ENCODE measurements around the gene HMGB4.

HMGB4 gene, protein sequence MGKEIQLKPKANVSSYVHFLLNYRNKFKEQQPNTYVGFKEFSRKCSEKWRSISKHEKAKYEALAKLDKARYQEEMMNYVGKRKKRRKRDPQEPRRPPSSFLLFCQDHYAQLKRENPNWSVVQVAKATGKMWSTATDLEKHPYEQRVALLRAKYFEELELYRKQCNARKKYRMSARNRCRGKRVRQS

DNA sequence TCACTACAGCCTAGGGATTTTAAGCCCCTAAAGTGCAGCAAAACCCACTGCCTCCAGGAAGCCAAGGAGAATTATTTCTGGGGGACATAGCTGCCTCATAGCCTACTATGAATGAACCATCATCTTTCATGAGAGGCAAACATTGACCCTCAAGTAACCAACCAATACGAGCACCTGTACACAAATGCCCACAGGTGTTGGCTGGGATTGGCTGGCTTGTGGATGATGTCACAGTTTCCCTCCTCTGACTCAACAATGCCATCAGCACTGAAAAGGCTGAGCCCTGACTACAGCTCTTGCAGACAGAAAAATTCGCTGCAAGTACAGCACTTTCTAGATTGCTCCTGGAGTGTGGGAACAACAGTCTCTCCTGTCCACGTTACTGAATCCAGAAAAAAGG lies at the start of gene HMGB4:
Gene HMGB4 (plus strand): TSS at position 301 of the 400 bp plus-strand sequence. CDS start 113 bp downstream, outside the sequence.
- no peak for DNase-seq (ENCODE audit: low read depth in 2 of 3, low spot score in 1 of 3)

DNA sequence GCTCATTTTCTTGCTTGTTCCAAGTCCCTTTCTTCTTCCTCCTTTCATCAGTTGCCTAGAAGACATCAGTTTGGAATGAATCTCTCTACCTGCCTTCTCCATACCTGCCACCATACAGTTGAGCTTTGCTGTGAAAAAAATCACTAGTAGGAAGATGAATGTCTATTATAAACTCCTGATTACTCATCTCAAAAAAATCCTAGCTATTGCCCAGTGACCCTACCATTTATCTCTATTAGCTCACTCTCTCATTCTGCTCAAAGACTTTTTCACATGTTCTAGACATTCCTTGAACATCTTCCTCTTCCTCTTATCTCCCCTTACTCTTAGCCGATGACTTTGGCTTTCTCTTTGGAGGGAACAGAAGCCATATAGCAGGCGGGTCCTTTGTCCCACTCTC lies 49.7 kb upstream of the HMGB4 start:
- DNase-seq (ENCODE audit: low read depth in 2 of 3, low spot score in 1 of 3): no peak

DNA sequence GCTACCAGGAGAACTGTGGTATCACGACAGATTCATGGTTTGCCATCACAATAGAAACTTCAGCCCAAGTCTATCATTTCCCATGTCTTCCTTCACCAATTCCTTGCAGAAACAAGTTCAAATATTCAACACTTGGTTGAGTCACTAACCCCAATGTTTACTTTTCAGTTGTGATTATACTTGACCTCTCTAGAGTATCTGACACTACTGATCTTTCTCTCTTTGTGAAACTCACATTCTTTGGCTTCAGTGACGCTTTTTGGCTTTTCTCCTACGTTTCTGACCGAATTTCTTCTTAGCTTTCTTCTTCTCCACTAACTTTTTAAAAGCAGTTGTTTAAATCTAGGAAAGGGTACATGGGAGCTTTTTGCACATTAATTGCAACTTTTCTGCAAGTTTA lies 48.8 kb upstream of the HMGB4 start:
- DNase-seq (ENCODE audit: low read depth in 2 of 3, low spot score in 1 of 3): no peak

DNA sequence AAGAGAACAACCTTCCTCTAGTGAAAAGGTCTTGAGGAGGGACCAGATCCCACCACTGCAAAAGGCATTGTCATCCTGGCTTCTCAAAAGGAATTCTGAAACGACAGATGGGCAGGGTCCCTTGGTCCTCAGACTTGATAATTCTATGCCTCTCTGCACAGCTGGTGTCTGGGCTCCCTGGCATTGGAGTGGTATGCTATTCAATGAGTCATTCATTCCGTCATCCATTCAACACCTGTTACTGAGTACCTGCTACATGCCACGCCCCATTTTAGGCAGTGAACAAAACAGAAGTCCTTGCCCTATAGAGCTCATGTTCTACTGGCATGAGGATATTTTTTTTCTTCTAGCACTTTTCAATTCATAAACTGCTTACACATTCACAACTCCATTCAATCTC lies 45.8 kb upstream of the HMGB4 start:
- no peak for DNase-seq (ENCODE audit: low read depth in 2 of 3, low spot score in 1 of 3)

DNA sequence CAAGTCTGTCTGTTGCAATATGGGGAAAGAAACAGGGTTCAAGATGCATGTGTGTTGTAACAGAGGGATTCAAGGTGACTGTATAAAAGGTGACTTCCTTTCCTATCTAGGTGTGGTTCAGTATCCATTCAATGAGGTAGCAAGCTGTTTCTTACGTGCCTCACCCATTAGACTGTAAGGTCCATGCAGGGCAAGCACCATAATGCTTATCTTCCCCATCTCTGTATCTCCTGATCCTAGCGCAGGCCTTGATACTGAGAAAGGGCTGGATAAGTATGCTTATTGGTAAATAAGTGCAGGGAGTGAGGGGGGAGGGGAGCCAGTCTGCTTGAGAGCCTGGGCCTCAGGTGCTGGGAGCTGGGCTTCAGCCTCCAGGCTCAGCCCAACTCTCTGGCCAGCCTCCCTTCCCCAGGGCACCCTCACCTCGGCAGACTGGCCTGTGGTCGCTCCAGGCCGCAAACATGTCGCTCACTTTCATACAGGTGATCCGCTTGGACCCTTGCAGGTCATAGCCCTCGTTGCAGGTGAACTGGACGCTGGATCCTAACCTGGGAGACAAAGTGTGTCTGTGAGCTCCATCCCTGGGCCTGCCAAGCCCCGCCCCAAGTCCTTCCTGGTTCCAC lies 44.5 kb upstream of the HMGB4 start:
- no peak for DNase-seq (ENCODE audit: low read depth in 2 of 3, low spot score in 1 of 3)

DNA sequence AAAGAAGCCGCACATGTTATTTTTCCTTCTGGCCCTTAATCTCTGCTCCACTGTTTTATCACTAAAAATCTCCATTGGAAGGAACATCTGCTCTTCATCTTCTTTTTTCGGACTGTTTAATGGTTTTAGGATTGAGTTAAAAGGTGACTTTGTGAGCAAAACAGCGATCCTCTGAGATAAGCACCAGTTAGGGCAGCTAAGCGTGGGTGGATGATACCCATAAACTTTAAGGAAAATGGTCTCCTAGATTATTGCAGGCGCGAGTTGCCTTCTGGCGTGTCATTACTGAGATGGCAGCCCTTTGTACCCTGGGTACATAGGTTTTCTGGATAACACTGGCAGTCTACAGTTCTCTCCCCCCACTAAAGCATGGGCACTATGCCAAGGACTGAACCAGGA lies 44.0 kb upstream of the HMGB4 start:
- no peak for DNase-seq (ENCODE audit: low read depth in 2 of 3, low spot score in 1 of 3)

DNA sequence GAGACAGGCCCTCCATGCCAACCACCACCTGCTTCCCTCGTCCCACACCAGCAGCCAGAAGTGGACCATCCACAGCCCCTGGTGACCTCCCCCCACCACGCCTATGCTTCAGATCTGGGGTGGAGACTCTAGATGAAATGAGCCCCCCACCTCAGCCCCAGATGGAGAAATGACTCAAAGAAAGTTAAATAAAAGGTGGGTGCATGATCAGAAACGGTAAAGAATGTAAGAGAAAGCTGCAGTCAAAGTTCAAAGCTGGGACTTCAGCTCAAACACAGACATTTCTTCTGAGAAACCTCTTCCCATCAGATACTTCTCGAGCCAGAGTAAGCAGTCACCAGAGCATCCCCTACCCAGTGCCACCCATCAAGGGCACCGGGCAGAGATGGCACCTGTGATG lies 43.1 kb upstream of the HMGB4 start:
- DNase-seq (ENCODE audit: low read depth in 2 of 3, low spot score in 1 of 3): no peak

DNA sequence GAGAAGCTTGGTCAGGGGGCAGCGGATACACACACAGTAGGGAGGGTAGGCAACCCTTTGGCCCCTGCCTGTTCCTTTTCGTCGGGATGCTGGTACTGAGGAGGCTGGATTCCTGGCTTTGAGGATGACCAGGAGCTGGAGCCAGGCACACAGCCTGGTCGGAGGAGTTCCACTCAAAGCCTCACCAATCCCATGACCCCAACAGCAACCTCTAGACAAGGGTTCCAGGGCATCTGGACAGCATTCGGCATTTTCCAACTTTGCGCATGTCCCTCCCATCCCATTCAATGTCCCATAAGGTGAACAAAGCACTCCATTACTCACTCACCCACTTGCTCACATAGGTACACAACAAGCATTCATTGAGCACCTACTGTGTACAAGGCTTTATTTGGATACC lies 42.6 kb upstream of the HMGB4 start:
- DNase-seq (ENCODE audit: low read depth in 2 of 3, low spot score in 1 of 3): no peak

DNA sequence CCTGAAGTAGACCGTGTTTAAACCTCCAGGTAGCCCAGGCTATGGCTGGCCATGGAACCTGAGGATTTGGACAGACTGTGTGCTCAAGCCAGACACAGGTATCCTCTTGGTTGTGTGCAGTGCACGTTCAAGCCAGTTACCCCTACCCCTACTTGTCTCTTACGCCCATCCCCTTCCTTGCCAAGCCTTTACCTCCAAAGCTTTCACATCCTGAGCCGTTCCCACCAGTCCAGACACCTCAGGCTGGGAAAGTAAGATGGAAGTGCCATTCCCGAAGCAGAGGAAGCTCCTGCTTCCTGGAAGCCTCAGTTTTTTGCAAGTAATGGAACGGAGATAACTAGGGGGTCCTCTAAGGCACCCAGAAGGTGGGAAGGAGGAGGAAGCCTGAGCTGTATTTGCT lies 41.5 kb upstream of the HMGB4 start:
- DNase-seq (ENCODE audit: low read depth in 2 of 3, low spot score in 1 of 3): no peak

DNA sequence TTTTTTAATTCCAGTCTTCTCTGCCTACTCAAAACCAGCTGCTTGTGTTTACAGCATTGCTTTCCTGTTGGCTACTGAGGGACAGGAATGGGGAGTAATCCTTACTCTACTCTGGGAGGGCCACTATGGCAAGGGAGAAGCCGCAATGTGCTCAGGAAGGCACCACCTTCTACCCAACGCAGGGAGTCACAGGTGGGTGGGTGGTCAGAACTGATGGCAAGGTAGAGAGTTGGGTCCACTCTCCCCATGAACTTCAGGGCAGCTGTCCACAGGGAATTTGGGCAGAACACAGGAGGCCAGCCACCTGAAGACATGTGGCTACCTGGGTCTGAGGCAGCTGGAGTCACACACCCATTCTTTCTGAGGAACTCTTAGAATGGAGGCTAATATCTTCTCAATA lies 40.5 kb upstream of the HMGB4 start:
- no peak for DNase-seq (ENCODE audit: low read depth in 2 of 3, low spot score in 1 of 3)

DNA sequence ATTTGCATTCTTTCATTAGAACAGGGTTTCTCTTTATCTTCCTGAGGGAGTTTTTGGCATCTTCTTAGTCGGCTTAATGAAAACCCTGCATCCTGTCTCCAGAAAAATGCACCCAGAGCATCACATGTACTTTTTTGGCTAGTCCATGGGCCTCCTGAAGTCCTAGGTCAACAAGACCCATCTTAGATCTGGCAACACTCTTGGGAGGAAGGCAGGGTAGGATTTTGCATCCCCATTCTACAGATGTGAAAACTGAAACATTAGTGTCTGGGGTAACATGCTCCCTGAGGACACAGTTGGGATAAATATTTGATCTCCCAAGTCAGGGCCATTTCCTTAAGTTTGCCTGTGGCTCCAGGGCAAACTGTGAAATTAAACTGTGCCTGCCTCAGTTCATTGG lies 40.0 kb upstream of the HMGB4 start:
- DNase-seq (ENCODE audit: low read depth in 2 of 3, low spot score in 1 of 3): no peak

DNA sequence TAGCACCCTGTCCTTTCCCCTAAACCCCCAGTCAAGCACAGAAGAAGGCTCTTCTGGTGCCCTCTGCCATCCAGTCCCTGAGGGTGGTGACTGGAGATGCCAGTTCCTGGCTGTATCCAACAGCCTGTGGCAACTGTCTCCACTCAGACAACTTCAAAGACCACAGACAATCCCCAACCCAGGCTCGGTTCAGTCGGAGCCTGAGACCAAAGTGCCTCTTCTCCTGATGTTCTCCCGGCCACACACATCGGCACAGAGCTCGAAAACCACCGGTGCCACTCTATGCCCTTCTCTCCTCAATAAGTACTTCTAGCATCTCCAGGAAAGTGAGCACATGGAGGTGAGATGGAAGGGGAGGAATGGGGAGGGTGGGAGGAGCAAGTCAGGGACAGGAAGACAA lies 39.6 kb upstream of the HMGB4 start:
- DNase-seq (ENCODE audit: low read depth in 2 of 3, low spot score in 1 of 3): no peak

DNA sequence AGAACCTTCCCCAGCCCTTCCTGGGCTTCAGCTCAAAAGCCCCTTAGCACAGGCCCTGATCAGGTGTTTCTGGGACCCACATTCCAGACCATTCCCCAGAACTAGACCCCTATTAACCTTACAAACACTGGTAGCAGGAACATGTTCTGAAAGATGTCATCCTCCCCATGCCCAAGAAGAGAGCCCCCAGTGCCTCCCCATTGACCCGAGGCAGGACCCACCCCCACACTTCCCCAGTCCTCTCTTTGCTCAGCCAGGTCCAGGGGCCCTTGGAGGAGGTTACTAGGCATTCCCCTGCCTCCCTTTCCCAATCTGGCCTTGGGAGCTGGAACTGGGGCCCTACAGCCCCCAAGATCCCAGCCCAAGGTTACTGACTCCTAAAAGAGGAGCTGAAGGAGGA lies 38.9 kb upstream of the HMGB4 start:
- no peak for DNase-seq (ENCODE audit: low read depth in 2 of 3, low spot score in 1 of 3)

DNA sequence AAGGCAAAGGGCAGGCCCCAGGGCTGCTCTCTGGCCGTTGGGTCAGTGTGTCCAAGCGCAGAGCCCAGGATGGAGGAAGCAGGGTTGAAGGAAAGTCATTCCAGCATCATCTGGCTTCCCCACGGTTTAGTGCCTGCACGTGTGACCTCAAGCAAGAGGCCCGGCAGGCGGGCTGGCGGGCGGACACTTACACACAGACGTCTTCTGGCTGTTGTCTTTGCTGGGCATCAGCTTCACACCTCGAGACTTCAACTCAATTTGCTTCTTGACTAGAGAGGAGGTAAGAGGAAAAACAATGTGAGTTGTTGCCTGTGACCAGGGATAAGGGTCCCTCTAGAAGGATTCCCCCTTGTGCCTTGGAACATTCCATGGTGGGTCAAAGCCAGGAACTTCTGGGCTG lies 38.4 kb upstream of the HMGB4 start:
- no peak for DNase-seq (ENCODE audit: low read depth in 2 of 3, low spot score in 1 of 3)

DNA sequence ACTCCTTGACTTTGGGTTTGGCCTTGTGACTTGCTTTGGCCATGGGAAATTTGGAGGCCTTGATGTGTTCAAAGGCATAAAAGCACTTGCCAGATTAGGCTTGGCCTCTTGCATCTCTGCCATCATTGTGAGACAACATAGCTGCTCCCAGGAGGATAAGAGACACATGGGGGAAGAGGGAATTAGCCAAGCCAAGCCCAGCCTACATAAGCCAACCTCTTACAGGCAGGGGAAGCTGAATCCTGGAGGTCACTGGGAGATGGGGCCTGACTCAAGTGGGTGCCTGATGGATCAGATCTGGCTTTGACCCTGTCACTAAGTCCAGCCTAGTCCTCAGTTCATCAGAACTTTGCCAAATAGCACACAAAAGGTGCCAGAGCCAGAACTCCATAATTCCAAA lies 37.6 kb upstream of the HMGB4 start:
- no peak for DNase-seq (ENCODE audit: low read depth in 2 of 3, low spot score in 1 of 3)

DNA sequence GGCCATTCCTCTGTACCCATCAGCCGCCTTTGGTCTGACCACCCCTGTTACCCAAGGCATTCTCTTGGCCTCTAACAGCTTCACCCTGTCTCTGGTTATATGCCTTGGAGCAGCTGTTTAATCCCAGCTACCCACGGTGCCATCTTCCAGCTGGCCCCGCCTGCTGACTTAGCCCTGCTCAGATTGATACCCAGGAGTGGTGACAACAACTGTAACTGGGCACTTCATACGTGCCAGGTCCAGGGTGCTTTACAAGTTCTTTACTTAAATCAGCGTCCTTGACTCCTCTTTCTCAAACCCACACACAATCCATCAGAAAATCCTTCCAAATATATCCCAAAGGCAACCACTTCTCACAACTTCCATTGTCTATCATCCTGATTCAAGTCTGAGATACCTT lies 37.2 kb upstream of the HMGB4 start:
- no peak for DNase-seq (ENCODE audit: low read depth in 2 of 3, low spot score in 1 of 3)

DNA sequence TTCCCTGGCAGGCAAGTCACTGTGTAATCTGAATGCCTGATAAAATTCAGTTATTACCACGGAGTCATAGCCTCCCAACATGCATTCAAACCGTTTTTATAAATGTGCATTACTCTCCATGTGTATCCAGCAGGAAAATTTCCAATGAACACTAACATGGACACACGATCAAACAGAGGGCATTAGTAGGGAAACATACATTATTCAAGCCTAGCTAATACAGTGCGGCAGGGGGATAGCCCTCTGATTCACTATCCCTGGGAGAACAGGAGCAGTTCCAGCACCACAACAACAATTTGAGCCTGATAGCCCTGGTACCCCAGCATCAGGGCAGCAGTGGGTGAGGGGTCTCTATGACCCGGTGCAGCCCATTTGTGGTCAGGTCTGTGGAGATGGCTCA lies 35.8 kb upstream of the HMGB4 start:
- no peak for DNase-seq (ENCODE audit: low read depth in 2 of 3, low spot score in 1 of 3)

DNA sequence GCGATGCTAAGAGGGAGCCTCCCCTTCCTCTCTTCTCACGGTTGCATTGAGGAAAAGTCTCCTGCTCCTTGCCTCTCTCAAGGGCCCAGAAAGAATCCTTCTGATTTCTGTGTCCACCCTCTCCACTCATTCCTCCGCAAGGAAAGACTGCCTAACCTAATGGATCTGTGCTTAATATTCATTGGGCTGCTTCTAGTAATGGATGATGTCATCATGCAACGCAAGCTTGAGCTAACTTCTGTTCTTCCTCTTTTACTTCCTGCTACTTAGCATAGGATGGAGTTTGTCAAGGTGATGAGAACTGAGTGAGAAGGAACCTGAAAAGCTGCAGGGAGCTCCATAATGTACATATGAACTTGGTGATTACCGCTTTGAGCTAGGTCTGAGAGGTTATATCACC lies 35.2 kb upstream of the HMGB4 start:
- DNase-seq (ENCODE audit: low read depth in 2 of 3, low spot score in 1 of 3): no peak

DNA sequence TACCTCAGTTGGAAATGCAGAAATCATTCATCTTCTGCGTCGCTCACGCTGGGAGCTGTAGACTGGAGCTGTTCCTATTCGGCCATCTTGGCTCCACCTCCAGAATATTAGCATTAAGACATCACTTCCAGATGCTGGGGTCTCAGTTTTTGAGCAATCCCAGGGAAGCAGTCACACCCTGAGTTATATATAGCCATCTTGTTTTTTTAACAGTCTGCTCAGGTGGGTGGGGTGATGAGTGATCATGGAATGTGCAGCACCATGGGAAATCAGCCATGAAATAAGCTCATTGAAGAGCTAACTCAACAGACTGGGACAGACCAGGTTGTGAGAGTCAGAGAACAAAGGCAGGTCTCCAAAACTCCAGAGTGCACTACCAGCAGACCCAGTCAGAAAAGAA lies 27.0 kb upstream of the HMGB4 start:
- DNase-seq (ENCODE audit: low read depth in 2 of 3, low spot score in 1 of 3): no peak

DNA sequence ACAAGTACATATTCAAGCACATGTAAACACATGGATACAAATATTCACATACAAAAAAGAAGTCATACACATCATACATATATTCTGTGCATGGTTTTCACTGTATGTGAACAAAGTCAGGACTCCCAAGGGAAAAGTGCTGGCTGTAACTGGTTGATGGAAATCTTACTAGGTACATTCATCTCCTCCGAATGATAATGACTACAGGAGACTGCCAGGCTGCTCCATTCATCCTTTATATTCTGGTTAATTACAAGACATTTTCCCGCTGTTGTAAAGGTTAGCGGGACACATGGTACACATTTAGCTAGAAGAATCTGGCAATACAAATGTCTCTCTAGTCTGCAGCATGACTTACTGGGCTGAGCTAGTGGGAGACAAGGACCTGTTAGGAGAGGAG lies 26.2 kb upstream of the HMGB4 start:
- DNase-seq (ENCODE audit: low read depth in 2 of 3, low spot score in 1 of 3): no peak

DNA sequence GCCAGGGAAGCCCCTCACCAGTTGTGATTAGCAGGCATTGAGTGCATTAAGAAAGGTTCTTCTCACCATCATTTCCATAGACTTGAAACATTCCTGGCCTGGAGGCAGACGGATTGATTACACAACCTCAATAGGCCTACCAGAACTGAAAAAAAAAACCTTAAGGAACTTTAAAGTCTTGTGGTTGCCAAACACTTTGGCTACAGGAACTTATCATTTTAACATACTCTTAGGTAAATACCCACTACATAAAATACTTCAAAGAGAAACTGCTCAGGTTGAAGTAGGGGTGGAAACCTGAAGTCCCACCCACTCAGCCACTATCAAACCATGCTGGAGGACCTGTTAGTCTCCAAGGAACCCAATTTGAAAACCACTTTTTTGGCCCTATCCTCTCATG lies 22.4 kb upstream of the HMGB4 start:
- no peak for DNase-seq (ENCODE audit: low read depth in 2 of 3, low spot score in 1 of 3)

DNA sequence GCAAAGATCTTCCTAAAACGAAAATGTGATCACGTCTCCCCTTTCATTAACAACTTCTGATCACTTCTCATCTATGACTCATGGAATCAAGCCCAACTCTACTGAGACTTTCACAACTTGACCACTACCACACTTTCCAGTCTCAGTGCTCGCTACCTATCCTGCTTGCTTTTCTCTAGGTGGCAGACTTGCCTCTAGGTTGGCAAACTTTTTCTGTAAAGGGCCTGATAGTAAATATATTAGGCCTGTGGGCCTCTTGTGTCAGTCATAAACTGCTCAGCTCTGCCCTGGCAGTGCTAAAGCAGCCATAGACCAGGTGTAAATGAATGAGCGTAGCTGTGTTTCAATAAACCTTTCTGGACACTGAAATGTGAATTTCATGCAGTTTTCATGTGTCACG lies 21.5 kb upstream of the HMGB4 start:
- no peak for DNase-seq (ENCODE audit: low read depth in 2 of 3, low spot score in 1 of 3)

DNA sequence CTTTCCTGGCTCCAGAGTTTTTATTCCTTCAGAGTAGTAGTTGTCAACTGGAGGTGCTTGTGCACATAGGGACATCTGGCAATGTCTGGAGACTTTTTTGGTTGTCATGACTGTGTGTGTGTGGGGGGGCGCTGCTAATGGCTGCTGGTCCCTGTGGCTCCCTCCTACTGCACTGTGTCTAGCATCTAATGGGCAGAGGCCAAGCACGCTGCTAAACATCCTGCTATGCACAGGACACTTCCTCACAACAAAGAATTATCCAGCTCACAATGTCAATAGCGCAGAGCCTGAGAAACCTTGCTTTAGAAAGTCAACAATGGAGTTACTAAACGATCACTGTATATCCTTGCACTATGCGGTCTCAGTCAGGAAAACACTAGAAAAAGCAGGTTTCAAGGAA lies 19.7 kb upstream of the HMGB4 start:
- DNase-seq (ENCODE audit: low read depth in 2 of 3, low spot score in 1 of 3): no peak

DNA sequence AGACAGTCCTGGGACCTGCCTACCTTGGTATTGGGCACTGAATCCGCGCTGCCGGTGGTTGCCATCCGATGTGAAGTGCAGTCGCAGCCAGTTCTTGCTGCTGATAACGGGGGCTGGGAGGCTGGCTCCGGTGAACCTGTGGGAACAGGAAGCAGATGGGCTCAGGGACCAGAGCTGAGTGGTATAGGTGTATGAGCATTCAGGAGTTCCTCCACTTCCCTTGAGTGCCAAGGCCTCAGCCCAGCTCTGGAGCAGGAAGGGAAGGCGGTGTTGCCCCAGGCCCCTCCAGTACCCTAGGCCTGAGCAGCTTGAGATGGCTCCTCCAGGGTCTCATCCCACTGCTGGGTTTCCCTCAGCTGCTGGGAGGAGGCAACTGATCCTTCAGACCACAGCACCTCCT lies 17.0 kb upstream of the HMGB4 start:
- DNase-seq (ENCODE audit: low read depth in 2 of 3, low spot score in 1 of 3): no peak
